Activated CD8-positive, alpha-beta memory T cell treated with anti-CD3 and anti-CD28 coated beads, Interleukin-2, amount 10 ng/mL, durations not matched to agents 7 days and 5 days (primary cell): ENCODE results near the gene HPRT1. TPM values are rescaled to one million over a fixed set of nuclear protein-coding genes. Genes with fewer than 3 reads are reported as not detected.
"Not testable (repeated sequence)": the region's sequence is repeated elsewhere in the genome, so short reads cannot be mapped to it uniquely, and the experiment has no call there.

Experiments
- ATAC-seq: fragments of 150-1000 bp; cut with Tn5 transposase; one replicate; pipeline ENCODE4 v1.10.0; 2021; ENCODE audit warnings: moderate library complexity
- CTCF ChIA-PET: fragments of 350-600 bp; sonication (Branson Sonifier 250); formaldehyde crosslinking; loops from one replicate; lab custom pipeline; 2021; ENCODE audit warnings: antibody characterized with exemption; lab: Charles Lee
- DNase-seq: peaks from one replicate; pipeline ENCODE4 v3.0.0-alpha.2; 2020
- H3K27ac Mint-ChIP-seq: one replicate; pipeline ENCODE4 v1.8.0; 2021; ENCODE audit warnings: mild to moderate bottlenecking, mixed read lengths
- H3K27me3 Mint-ChIP-seq: one replicate; pipeline ENCODE4 v1.8.0; 2021; ENCODE audit warnings: mixed read lengths
- H3K36me3 Mint-ChIP-seq: one replicate; pipeline ENCODE4 v1.8.0; 2021; ENCODE audit warnings: mild to moderate bottlenecking, mixed read lengths
- H3K4me1 Mint-ChIP-seq: one replicate; pipeline ENCODE4 v1.8.0; 2021; ENCODE audit warnings: mixed read lengths
- H3K4me3 Mint-ChIP-seq: one replicate; pipeline ENCODE4 v1.8.0; 2021; ENCODE audit warnings: mild to moderate bottlenecking, moderate library complexity, mixed read lengths
- H3K9me3 Mint-ChIP-seq: one replicate; pipeline ENCODE4 v1.8.0; 2022; ENCODE audit warnings: low read depth, mixed read lengths
- total RNA-seq, 2 experiments: library from RNA; stranded (reverse); gene quantifications; one replicate each; pipeline ENCODE4 v1.2.3, GENCODE V29; 2021

Gene HPRT1
- total RNA-seq, 2 experiments from 2014 or later = 81.4 to 86.5 TPM

DNA sequence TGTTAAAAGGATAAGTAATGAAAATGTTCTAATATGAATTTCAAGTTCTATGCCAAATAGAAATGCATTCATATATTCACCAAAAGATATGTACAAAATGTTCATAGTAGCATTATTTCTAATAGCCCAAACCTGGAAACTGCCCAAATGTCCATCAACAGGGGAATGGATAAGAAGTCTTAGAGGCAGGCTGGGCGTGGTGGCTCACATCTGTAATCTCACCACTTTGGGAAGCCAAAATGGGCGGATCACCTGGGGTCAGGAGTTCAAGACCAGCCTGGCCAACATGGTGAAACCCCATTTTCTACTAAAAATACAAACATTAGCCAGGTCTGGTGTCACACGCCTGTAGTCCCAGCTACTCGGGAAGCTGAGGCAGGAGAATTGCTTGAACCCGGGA is 2.3 kb upstream of the HPRT1 start:
- Mint-ChIP-seq H3K9me3 (no peaks in the 10 kb centered on the region), H3K36me3 (no peaks in the 10 kb centered on the region), H3K27ac (no peak overlapping the region), H3K27me3 (no peaks in the 10 kb centered on the region), H3K4me3 (no peak overlapping the region), H3K4me1 (peaks cover 10% of the 10 kb centered on the region)
- CTCF ChIA-PET = no interaction called here
- ATAC-seq = no peak
- no peak for DNase-seq

DNA sequence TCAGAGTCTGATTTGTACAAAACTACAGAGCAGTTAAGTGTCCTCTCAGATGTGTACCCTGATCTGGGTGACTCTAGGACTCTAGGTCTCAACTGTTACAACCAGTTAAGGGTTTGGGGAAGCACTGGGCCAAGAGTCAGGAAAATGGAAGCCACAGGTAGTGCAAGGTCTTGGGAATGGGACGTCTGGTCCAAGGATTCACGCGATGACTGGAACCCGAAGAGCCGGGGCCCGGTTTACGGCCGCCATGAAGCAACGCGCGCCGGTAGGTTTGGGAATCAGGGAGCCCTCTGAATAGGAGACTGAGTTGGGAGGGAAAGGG is 321 bp upstream of the HPRT1 start:
- CTCF ChIA-PET = no interaction called here
- Mint-ChIP-seq H3K9me3 (no peaks in the 10 kb centered on the region), H3K4me3 (peak overlapping the region; percentile 78), H3K27ac (peak overlapping the region; percentile 72), H3K27me3 (no peaks in the 10 kb centered on the region), H3K4me1 (peaks cover 23% of the 10 kb centered on the region), H3K36me3 (no peaks in the 10 kb centered on the region)
- ATAC-seq = no peak
- DNase-seq = no peak

DNA sequence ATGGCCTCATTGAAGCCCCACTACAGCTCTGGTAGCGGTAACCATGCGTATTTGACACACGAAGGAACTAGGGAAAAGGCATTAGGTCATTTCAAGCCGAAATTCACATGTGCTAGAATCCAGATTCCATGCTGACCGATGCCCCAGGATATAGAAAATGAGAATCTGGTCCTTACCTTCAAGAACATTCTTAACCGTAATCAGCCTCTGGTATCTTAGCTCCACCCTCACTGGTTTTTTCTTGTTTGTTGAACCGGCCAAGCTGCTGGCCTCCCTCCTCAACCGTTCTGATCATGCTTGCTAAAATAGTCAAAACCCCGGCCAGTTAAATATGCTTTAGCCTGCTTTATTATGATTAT is 876 bp downstream of the HPRT1 start:
- peak overlapping the region; percentile 86 for H3K4me3 Mint-ChIP-seq
- CTCF ChIA-PET = no interaction called here
- ATAC-seq (peak; percentile 1), DNase-seq (no peak)
- H3K36me3 Mint-ChIP-seq = peaks cover 2% of the 10 kb centered on the region
- no peaks in the 10 kb centered on the region for H3K27me3 Mint-ChIP-seq
- H3K4me1 Mint-ChIP-seq = peaks cover 27% of the 10 kb centered on the region
- peak overlapping the region; percentile 88 for H3K27ac Mint-ChIP-seq
- H3K9me3 Mint-ChIP-seq = no peaks in the 10 kb centered on the region

DNA sequence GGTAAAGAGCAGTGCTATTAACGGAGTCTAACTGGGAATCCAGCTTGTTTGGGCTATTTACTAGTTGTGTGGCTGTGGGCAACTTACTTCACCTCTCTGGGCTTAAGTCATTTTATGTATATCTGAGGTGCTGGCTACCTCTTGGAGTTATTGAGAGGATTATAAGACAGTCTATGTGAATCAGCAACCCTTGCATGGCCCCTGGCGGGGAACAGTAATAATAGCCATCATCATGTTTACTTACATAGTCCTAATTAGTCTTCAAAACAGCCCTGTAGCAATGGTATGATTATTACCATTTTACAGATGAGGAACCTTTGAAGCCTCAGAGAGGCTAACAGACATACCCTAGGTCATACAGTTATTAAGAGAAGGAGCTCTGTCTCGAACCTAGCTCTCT is 1.5 kb downstream of the HPRT1 start:
- Mint-ChIP-seq H3K4me3 (peak overlapping the region; percentile 86), H3K9me3 (no peaks in the 10 kb centered on the region), H3K4me1 (peaks cover 28% of the 10 kb centered on the region), H3K27ac (peak overlapping the region; percentile 88), H3K36me3 (peaks cover 2% of the 10 kb centered on the region), H3K27me3 (no peaks in the 10 kb centered on the region)
- CTCF ChIA-PET = interaction anchor here (1.8 kb wide), 1 partner anchor 22 kb away, joined by 5 read pairs; no protein-coding TSS in a partner anchor
- no peak for DNase-seq
- no peak for ATAC-seq

DNA sequence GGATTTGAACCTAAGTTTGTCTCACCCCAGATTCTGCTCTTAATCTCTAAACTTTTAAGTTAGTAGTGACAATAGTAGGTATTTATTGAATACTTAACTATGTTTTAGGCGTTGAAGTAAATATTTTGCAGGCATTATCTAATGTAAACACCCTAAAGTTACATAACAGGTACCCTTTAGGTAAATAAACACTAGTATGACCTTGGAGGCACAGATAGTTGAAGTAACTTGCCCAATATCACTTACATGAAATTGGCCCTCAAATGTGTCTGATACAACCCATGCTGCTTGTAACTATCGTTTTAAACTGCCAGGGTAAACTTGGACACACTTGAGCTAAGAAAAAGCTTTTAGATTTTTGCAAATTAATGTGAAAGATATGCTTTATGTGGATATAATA is 3.0 kb downstream of the HPRT1 start:
- Mint-ChIP-seq H3K4me1 (peaks cover 26% of the 10 kb centered on the region), H3K9me3 (no peaks in the 10 kb centered on the region), H3K27ac (no peak overlapping the region), H3K27me3 (no peaks in the 10 kb centered on the region), H3K36me3 (peaks cover 2% of the 10 kb centered on the region), H3K4me3 (no peak overlapping the region)
- no peak for ATAC-seq
- CTCF ChIA-PET = interaction anchor here (1.8 kb wide), 1 partner anchor 21 kb away, joined by 5 read pairs; no protein-coding TSS in a partner anchor
- no peak for DNase-seq

DNA sequence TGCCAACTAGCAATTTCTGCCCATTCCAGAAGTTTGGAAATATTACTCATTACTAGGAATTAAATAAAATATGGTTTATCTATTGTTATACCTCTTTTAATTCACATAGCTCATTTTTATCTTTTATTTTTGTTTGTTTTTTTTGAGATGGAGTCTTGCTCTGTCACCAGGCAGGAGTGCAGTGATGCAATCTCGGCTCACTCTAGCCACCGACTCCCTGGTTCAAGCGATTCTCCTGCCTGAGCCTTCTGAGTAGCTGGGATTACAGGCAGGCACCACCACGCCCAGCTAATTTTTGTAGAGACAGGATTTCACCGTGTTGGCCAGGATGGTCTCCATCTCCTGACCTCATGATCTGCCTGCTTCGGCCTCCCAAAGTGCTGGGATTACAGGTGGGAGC is 4.5 kb downstream of the HPRT1 start:
- H3K9me3 Mint-ChIP-seq, H3K4me3 Mint-ChIP-seq, H3K27me3 Mint-ChIP-seq, ATAC-seq, H3K27ac Mint-ChIP-seq, H3K36me3 Mint-ChIP-seq, DNase-seq: not testable (repeated sequence)
- H3K4me1 Mint-ChIP-seq = peaks cover 30% of the 10 kb centered on the region
- CTCF ChIA-PET = interaction anchor here (1.5 kb wide), 1 partner anchor 19 kb away, joined by 3 read pairs; no protein-coding TSS in a partner anchor

DNA sequence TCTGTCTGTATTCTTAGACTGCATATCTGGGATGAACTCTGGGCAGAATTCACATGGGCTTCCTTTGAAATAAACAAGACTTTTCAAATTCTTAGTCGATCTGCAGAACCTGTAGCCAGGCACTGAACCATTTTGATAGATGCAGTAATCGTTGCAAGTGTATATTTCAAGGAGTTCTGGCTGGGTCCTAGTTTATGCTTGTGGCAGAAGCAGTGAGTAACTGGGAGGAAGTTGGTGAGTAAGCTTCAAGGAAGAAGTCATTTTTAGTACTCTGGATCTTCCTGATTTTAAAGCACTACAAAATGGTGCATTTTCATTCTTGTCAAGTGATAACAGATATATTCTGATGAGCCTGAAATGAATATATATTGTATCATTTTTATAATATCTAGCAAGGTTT is 9.5 kb downstream of the HPRT1 start:
- H3K27ac Mint-ChIP-seq = peak overlapping the region; percentile 54
- H3K36me3 Mint-ChIP-seq = peaks cover 5% of the 10 kb centered on the region
- CTCF ChIA-PET = no interaction called here

DNA sequence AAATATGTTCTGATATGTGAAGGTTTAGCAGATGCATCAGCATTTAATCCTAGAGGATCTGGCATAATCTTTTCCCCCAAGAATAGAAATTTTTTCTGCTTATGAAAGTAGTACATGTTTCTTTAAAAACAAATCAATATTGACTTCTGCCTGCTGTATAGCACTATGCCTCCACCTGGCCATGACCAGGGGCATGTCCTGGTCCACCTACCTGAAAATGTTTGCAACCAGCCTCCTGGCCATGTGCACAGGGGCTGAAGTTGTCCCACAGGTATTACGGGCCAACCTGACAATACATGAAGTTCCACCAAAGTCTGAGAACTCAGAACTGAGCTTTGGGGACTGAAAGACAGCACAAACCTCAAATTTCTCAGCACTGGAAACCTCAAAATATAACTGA is 10.0 kb downstream of the HPRT1 start:
- Mint-ChIP-seq H3K27me3 (no peaks in the 10 kb centered on the region), H3K4me1 (peaks cover 16% of the 10 kb centered on the region), H3K4me3 (no peak overlapping the region), H3K36me3 (peaks cover 5% of the 10 kb centered on the region), H3K9me3 (no peaks in the 10 kb centered on the region), H3K27ac (no peak overlapping the region)
- DNase-seq = no peak
- ATAC-seq = no peak
- CTCF ChIA-PET = interaction anchor here (1.0 kb wide), 1 partner anchor 10 kb away, joined by 3 read pairs; no protein-coding TSS in a partner anchor

More for the DNA sequence above, 9.5 kb downstream of the HPRT1 start:
- Mint-ChIP-seq H3K27me3 (no peaks in the 10 kb centered on the region), H3K4me3 (no peak overlapping the region), H3K4me1 (peaks cover 16% of the 10 kb centered on the region), H3K9me3 (no peaks in the 10 kb centered on the region)
- ATAC-seq (no peak), DNase-seq (no peak)

DNA sequence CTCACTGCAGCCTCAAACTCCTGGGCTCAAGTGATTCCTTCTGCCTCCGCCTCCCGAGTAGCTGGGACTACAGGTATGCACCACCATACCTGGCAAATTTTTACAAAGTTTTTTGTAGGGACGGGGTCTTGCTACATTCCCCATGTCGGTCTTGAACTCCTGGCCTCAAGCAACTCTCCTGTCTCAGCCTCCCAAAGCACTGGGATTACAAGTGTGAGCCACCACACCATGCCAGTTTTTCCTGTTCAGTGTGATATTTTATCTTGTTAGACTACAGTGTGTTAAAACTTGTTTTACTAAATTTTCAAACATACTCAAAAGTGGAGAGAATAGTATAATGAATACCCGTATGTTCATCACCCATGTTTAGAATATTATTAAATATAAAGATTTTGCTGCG is 12.1 kb downstream of the HPRT1 start:
- Mint-ChIP-seq H3K9me3 (no peaks in the 10 kb centered on the region), H3K27ac (no peak overlapping the region), H3K4me3 (no peak overlapping the region), H3K27me3 (no peaks in the 10 kb centered on the region), H3K4me1 (peaks cover 11% of the 10 kb centered on the region), H3K36me3 (peaks cover 12% of the 10 kb centered on the region)
- CTCF ChIA-PET = no interaction called here
- DNase-seq (no peak), ATAC-seq (no peak)

DNA sequence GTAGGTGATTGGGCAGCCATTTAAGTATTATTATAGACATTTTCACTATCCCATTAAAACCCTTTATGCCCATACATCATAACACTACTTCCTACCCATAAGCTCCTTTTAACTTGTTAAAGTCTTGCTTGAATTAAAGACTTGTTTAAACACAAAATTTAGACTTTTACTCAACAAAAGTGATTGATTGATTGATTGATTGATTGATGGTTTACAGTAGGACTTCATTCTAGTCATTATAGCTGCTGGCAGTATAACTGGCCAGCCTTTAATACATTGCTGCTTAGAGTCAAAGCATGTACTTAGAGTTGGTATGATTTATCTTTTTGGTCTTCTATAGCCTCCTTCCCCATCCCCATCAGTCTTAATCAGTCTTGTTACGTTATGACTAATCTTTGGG is 16.3 kb downstream of the HPRT1 start:
- H3K4me1 Mint-ChIP-seq = no peaks in the 10 kb centered on the region
- peaks cover 16% of the 10 kb centered on the region for H3K36me3 Mint-ChIP-seq
- H3K27ac Mint-ChIP-seq = no peak overlapping the region
- H3K9me3 Mint-ChIP-seq = no peaks in the 10 kb centered on the region
- H3K27me3 Mint-ChIP-seq = no peaks in the 10 kb centered on the region
- CTCF ChIA-PET = no interaction called here
- DNase-seq (no peak), ATAC-seq (no peak)
- H3K4me3 Mint-ChIP-seq = no peak overlapping the region

DNA sequence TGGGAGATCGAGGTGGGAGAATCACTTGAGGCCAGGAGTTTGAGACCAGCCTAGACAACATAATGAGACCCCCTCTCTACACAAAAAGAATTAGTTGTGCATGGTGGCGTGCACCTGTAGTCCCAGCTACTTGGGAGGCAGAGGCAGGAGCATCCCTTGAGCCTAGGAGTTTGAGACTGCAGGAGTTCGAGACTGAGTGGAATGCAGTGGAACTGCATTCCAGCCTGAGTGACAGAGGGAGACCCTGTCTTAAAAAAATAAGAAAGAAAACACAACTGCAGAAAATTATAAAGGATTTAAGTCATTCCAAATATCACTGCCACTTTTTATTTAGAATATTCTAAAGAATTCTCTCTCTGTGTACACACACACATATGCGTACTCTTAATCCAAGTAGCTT is 18.4 kb downstream of the HPRT1 start:
- no peaks in the 10 kb centered on the region for H3K9me3 Mint-ChIP-seq
- ATAC-seq (no peak), DNase-seq (no peak)
- peaks cover 15% of the 10 kb centered on the region for H3K36me3 Mint-ChIP-seq
- CTCF ChIA-PET = no interaction called here
- no peak overlapping the region for H3K27ac Mint-ChIP-seq
- H3K4me3 Mint-ChIP-seq = no peak overlapping the region
- no peaks in the 10 kb centered on the region for H3K27me3 Mint-ChIP-seq
- H3K4me1 Mint-ChIP-seq = no peaks in the 10 kb centered on the region

DNA sequence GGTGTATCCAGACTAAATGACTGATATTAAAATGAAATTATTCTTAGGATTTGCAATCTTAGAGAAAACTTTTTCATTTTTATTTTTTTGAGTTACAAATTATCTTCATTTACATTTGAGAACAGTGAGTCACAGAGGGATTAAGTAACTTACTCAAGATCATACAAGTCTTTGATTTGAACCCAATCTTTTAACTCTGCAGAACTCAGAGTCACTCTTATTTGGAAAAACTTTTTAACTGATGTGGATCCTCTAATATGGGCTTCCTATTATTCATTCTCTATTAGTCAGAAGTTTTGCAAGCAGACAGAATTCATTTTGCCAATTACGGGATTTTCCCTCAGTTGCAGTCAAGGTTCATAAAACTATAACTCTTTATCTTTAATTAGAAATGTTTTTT is 20.1 kb downstream of the HPRT1 start:
- CTCF ChIA-PET = interaction anchor here (1.2 kb wide), 1 partner anchor 10 kb away, joined by 3 read pairs; no protein-coding TSS in a partner anchor
- H3K27ac Mint-ChIP-seq = no peak overlapping the region
- DNase-seq (no peak), ATAC-seq (no peak)
- no peaks in the 10 kb centered on the region for H3K4me1 Mint-ChIP-seq
- no peaks in the 10 kb centered on the region for H3K27me3 Mint-ChIP-seq
- H3K9me3 Mint-ChIP-seq = no peaks in the 10 kb centered on the region
- H3K4me3 Mint-ChIP-seq = no peak overlapping the region
- H3K36me3 Mint-ChIP-seq = peaks cover 15% of the 10 kb centered on the region

DNA sequence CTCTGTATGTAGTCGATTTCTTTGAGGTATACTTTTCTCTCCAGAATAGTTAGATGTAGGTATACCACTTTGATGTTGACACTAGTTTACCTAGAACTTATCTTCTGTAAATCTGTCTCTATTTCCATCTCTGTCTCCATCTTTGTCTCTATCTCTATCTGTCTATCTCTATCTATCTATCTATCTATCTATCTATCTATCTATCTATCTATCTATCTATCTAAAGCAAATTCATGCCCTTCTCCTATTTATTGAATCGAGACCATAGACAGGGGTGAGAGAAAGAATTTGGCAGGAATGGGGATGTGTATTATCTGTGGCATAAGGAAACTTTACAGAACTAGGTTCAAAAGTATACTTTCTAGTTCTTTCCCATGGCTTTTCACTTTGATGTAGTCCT is 21.4 kb downstream of the HPRT1 start:
- CTCF ChIA-PET = no interaction called here
- H3K36me3 Mint-ChIP-seq = peaks cover 11% of the 10 kb centered on the region
- no peaks in the 10 kb centered on the region for H3K4me1 Mint-ChIP-seq
- ATAC-seq (no peak), DNase-seq (no peak)
- no peak overlapping the region for H3K4me3 Mint-ChIP-seq
- no peaks in the 10 kb centered on the region for H3K9me3 Mint-ChIP-seq
- no peak overlapping the region for H3K27ac Mint-ChIP-seq
- no peaks in the 10 kb centered on the region for H3K27me3 Mint-ChIP-seq

DNA sequence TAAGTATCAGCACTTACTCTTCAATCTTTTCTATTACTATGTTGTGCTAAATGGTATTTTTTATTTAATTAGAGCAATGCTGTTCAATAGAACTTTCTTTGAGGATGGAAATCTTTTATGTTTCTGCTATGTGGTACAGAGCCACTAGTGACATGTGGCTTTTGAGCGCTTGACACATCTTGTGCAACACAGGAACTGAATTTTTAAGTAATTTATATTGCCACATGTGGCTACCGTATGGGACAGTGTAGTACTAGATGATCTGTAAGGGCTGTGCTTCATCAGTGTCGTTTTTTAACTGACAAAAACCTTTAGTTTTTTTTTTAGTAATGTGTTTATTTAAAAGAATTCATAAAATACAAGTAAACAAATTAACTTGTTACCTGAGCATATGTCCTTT is 22.4 kb downstream of the HPRT1 start:
- CTCF ChIA-PET = no interaction called here
- no peak overlapping the region for H3K27ac Mint-ChIP-seq
- peaks cover 12% of the 10 kb centered on the region for H3K36me3 Mint-ChIP-seq
- DNase-seq (no peak), ATAC-seq (no peak)
- H3K27me3 Mint-ChIP-seq = no peaks in the 10 kb centered on the region
- H3K4me1 Mint-ChIP-seq = no peaks in the 10 kb centered on the region
- no peaks in the 10 kb centered on the region for H3K9me3 Mint-ChIP-seq
- H3K4me3 Mint-ChIP-seq = no peak overlapping the region

DNA sequence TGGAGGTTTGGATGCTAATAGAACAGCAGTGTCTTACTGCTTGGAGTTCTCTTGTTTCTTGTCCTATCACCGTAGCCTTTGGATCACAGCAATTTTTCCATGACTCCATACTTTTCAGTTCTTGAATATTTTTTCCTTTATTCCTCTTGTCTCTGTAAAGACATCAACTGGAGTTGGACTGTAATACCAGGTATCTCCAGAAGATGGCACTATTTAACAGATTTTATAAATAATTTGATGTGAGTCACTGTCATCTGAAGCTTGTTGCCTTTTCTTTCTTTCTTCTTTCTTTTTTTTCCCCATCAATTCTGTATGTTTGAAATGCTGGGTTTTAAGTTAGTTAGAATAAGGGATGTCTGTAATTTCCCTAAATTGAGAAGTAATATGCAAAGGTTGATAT is 24.1 kb downstream of the HPRT1 start:
- ATAC-seq (no peak), DNase-seq (no peak)
- H3K4me3 Mint-ChIP-seq = no peak overlapping the region
- H3K27ac Mint-ChIP-seq = no peak overlapping the region
- no peaks in the 10 kb centered on the region for H3K9me3 Mint-ChIP-seq
- CTCF ChIA-PET = interaction anchor here (0.6 to 1.8 kb wide), 8 partner anchors 18 to 305 kb away, joined by 3 to 8 read pairs (median 3); no protein-coding TSS in a partner anchor
- no peaks in the 10 kb centered on the region for H3K4me1 Mint-ChIP-seq
- peaks cover 8% of the 10 kb centered on the region for H3K36me3 Mint-ChIP-seq
- H3K27me3 Mint-ChIP-seq = no peaks in the 10 kb centered on the region
